ENCODE measurements around the gene PRKAA2. TPM values are rescaled to one million over a fixed set of nuclear protein-coding genes. Genes with fewer than 3 reads are reported as not detected.

Gene PRKAA2
- polyA plus RNA-seq, 1 experiment = 0.70 TPM

GRCh38 chr1:56696663-56697062 lies 51.5 kb downstream of the PRKAA2 start:
- DNase-seq (ENCODE audit: low read depth) = no peak
- Histone ChIP-seq H3K36me3 (ENCODE audit: control insufficient read depth, insufficient read depth, low read length) (no peaks in the 10 kb centered on the region), H3K4me3 (ENCODE audit: low read depth, low read length) (no peak overlapping the region), H3K27me3 (ENCODE audit: control insufficient read depth, insufficient read depth, low read length) (no peaks in the 10 kb centered on the region)
- no peak for TF ChIP-seq CTCF (IDR thresholded peaks at IDR 0.05; ENCODE audit: insufficient read depth, low read depth, low read length)
- ChIA-PET CTCF (interaction anchor here (1.1 to 2.0 kb wide), 3 partner anchors 9 to 13 kb away, joined by 3 to 5 read pairs (median 4); no protein-coding TSS in a partner anchor), POLR2A (no interaction called here)

GRCh38 chr1:56703747-56704146 lies 58.6 kb downstream of the PRKAA2 start:
- H3K36me3 ChIP-seq (ENCODE audit: control insufficient read depth, insufficient read depth, low read length) = no peaks in the 10 kb centered on the region
- no peaks in the 10 kb centered on the region for H3K27me3 ChIP-seq (ENCODE audit: control insufficient read depth, insufficient read depth, low read length)
- POLR2A ChIA-PET = no interaction called here
- DNase-seq (ENCODE audit: low read depth) = no peak
- CTCF ChIA-PET = interaction anchor here (1.3 kb wide), 1 partner anchor 117 kb away, joined by 3 read pairs; no protein-coding TSS in a partner anchor
- no peak for TF ChIP-seq CTCF (IDR thresholded peaks at IDR 0.05; ENCODE audit: insufficient read depth, low read depth, low read length)
- no peak overlapping the region for H3K4me3 ChIP-seq (ENCODE audit: low read depth, low read length)

- POLR2A ChIA-PET = no interaction called here
- H3K4me3 ChIP-seq (ENCODE audit: low read depth, low read length) = no peak overlapping the region
- no peak for DNase-seq (ENCODE audit: low read depth)
- H3K36me3 ChIP-seq (ENCODE audit: control insufficient read depth, insufficient read depth, low read length) = no peaks in the 10 kb centered on the region
- CTCF ChIA-PET = no interaction called here
- H3K27me3 ChIP-seq (ENCODE audit: control insufficient read depth, insufficient read depth, low read length) = no peaks in the 10 kb centered on the region
- TF ChIP-seq CTCF (IDR thresholded peaks at IDR 0.05; ENCODE audit: insufficient read depth, low read depth, low read length) = no peak
Observed at GRCh38 chr1:56707379-56707778, 62.3 kb downstream of the PRKAA2 start.

- ChIA-PET CTCF (interaction anchor here (0.7 to 3.8 kb wide), 15 partner anchors 9 to 1566 kb away, joined by 3 to 19 read pairs (median 4); partner anchors contain the start of gene FYB2), POLR2A (no interaction called here)
Observed at GRCh38 chr1:56709269-56709880, 64.3 kb downstream of the PRKAA2 start.

GRCh38 chr1:56709995-56710394 lies 64.9 kb downstream of the PRKAA2 start:
- no peak for TF ChIP-seq CTCF (IDR thresholded peaks at IDR 0.05; ENCODE audit: insufficient read depth, low read depth, low read length)
- H3K27me3 ChIP-seq (ENCODE audit: control insufficient read depth, insufficient read depth, low read length) = no peaks in the 10 kb centered on the region
- H3K4me3 ChIP-seq (ENCODE audit: low read depth, low read length) = no peak overlapping the region
- ChIA-PET POLR2A (no interaction called here), CTCF (interaction anchor here (0.7 to 3.8 kb wide), 13 partner anchors 10 to 1567 kb away, joined by 3 to 19 read pairs (median 4); partner anchors contain the start of gene FYB2)
- no peak for DNase-seq (ENCODE audit: low read depth)
- H3K36me3 ChIP-seq (ENCODE audit: control insufficient read depth, insufficient read depth, low read length) = no peaks in the 10 kb centered on the region

More at GRCh38 chr1:56709269-56709880, 64.3 kb downstream of the PRKAA2 start:
- TF ChIP-seq CTCF (IDR thresholded peaks at IDR 0.05; ENCODE audit: insufficient read depth, low read depth, low read length) = peak; percentile 54
- Histone ChIP-seq H3K4me3 (ENCODE audit: low read depth, low read length) (no peak overlapping the region), H3K36me3 (ENCODE audit: control insufficient read depth, insufficient read depth, low read length) (no peaks in the 10 kb centered on the region), H3K27me3 (ENCODE audit: control insufficient read depth, insufficient read depth, low read length) (no peaks in the 10 kb centered on the region)
- no peak for DNase-seq (ENCODE audit: low read depth)
